DMS153 treated with DMSO at 0.1 percent for 48 hours (cell line): Measurements from ENCODE around the gene SND1.

Experiments used
- DNase-seq: peaks from one replicate; lab custom pipeline; 2025; ENCODE audit not compliant: unreplicated experiment; lab: John Stamatoyannopoulos, UW

The SND1 gene

DNA sequence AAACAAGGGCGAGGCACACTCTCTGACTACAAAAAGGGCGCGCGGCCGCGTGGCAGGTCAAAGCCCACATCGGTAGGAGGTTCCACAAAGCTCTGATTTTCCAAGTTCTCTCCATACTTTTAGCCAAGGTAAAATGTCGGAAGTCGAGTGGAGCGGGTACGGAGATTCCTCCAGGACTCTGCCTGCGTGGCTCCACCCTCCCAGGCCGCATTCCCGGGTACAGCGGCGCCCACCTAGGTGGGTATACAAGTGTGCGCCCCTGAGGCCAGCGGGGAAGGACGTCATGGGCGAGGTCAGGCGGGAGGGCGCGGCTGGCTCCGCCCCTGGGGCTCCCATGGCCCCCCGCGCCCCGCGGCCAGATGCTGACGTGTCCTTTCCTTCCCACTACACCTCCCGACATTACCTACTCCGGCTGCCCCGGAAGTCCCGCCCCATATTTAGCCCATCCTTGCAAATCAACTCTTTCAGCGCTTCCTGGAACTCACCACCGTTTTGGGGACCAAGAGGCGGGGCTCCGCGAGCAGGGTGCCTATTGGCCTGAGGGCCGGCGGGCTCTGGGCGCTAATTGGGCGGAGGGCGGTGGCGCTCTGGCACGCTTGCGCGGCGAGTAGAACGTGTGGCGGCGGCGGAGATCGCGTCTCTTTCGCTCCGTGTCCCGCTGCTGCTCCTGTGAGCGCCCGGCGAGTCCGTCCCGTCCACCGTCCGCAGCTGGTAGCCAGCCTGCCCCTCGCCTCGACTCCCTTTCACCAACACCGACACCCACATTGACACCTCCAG is at the start of gene SND1:
Gene SND1, plus strand, starts transcription at position 639 of the 777 bp plus-strand sequence. CDS start 180 bp downstream, outside the sequence.
- DNase-seq = peak; percentile 96

GRCh38 chr7:127608446-127608845 is 43.5 kb upstream of the SND1 start:
- DNase-seq = no peak

- no peak for DNase-seq
Observed at GRCh38 chr7:127609297-127609696, 42.7 kb upstream of the SND1 start.

- DNase-seq = no peak
Observed at GRCh38 chr7:127612263-127612662, 39.7 kb upstream of the SND1 start.

DNA sequence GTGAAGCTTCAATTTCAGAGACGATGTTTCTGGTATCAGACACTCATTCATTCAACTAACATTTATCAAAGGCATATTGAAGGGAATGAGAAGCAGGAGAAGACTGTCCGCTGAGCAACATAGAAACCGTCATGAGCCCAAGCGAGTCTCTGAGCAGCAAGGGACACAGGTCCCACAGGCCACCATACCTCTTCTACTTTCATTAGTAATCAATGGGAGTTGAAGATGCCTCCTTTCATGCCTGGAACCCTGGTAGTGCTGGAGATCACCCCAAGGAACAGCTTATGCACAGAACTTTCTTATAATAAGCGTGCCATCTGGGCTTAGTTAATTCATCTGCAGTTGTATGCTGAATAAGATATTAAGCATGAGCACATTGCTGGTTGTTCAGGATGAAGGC is 35.3 kb upstream of the SND1 start:
- no peak for DNase-seq

DNA sequence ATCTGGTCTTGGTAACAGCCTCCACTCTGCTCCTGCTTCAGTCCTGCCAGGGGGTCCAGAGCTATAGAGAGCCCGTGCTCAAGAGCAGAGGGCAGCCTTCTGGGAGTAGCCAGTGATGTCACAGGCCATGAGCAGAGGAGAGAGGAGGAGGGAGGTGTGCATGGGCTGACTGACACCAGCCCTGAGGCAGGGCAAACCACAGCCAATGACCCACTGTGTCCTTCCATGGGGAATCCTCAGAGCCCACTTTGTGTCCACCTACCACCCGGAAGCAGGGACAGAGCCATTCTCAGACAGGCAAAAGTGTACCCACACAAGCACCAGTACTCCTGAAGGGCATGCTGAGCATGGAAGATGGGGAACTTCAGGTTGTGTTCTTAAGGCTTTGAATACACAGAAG is 34.0 kb upstream of the SND1 start, which contains the start of gene PAX4:
Gene PAX4, minus strand, starts transcription at position 101 of the 400 bp plus-strand sequence. CDS start 2,214 bp downstream, outside the sequence.
- no peak for DNase-seq

DNA sequence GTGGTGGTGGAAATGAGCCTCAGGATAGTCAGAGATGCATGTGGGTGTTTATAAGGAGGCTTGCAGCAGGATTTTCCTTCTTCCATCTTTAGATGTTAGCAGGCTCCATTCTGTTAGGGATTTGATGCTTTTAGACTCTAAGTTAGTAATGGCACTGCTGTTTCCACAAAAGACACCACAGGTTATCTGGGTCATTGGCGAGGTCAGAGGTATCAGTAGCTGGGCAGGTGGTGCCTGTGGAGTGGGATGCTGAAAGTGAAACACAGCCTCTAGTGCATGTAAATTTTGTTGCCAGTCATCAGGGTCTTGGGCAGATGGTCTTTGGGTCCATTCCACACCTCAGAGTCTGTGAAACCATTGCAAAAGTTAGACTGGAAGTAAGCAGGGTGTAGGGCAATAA is 33.2 kb upstream of the SND1 start:
- no peak for DNase-seq

DNA sequence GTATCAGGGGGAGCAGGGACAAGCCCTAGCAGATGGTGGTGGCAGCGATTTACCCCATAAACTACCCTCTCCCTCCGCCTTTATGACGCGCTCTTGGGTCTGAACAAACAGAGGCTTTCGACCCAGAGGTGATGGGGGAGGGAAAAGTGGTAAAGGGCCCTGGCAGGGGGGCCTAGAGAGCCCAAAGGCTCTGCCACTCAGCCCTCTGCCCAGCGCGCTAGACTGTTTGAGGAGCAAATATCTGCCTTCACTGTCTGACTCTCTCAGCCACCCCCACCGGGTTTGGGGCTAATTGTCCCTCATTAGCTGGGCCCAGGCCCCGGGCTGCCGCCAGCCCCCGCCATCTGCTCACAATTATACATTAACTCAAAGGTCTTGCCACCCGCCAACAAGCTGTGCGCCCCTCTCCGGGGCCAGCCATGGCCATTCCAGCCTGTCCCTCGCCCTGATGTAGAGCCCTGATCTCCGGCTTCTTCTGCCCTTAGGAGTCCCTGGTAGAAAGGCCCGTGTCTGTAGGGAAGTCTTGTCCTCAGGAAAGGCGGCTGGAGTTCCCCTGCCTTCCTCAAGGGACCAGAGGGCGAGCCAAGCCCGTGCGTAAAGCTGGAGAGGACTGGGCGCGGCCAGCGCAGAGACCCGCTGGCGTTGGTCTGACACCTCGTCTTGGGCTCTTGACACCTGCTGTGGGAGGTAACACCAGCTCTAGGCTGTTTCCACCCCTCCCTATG is 32.2 kb upstream of the SND1 start:
- DNase-seq = no peak

GRCh38 chr7:127620406-127621233 is 31.4 kb upstream of the SND1 start:
- no peak for DNase-seq

DNA sequence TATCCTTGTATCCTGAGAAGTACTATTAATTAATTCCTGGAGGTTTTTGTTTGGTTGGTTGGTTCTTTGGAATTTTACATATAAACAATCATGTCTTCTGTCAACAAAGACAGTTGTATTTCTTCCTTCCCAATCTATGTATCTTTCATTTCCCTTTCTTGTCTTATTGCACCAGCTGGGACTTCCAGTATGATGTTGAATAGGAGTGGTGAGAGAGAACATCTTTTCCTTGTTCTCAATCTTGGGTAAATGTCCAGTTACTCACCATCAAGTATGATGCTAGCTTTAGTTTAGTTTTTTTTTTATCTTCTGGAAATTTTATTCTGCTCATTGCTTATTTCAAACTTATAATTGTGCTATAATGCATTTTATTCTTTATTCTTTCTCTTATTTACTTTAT is 26.7 kb upstream of the SND1 start:
- no peak for DNase-seq

DNA sequence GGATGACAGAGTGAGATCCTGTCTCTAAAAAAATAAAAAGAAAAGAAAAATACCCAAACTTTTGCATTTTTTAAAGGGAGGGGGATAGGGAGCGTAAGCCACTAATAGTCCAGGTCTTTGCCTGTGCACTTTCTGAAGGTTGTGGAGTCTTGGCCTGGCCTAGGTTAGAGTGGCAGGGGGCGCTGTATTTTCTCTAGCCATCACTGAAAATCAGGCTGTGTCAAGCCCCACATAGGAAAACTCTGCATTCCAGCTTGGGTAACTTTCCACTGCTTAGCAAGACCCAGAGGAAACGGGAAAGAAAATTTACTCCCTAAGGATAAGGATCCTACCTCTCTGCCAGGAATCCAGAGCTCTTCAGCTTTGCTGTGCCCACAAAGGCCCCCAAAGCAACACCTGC is 23.5 kb upstream of the SND1 start:
- no peak for DNase-seq

- DNase-seq = no peak
Observed at GRCh38 chr7:127629268-127629854, 22.6 kb upstream of the SND1 start.

DNA sequence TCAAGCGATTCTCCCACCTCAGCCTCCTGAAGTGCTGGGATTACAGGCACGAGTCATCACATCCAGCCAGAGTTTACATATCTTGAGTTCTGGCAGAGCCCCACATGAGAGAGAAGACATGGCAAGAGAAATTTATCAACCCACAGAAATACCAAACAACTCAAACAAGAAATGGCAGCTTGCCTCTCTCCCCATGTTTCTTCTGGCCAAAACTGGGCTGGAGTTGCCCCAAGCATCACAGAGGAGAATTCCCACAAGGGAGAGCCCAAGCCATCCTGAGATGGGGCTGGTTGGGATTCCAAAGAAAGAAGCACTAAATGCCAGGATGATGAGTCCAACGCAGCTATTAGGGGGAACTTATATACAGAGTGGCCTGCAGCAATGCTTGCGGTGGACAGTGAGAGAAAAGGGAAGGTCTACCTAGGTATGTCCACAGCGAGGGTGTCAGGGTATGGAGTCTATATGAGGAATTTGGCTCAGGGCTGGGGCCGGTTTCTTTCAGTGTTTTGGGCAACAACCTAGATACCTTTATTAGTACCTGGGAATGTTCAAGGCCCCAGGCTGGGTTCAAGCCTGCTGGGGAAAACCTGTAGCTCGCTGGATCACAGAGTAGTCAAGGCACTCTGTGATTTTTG is 19.6 kb upstream of the SND1 start:
- DNase-seq = no peak

DNA sequence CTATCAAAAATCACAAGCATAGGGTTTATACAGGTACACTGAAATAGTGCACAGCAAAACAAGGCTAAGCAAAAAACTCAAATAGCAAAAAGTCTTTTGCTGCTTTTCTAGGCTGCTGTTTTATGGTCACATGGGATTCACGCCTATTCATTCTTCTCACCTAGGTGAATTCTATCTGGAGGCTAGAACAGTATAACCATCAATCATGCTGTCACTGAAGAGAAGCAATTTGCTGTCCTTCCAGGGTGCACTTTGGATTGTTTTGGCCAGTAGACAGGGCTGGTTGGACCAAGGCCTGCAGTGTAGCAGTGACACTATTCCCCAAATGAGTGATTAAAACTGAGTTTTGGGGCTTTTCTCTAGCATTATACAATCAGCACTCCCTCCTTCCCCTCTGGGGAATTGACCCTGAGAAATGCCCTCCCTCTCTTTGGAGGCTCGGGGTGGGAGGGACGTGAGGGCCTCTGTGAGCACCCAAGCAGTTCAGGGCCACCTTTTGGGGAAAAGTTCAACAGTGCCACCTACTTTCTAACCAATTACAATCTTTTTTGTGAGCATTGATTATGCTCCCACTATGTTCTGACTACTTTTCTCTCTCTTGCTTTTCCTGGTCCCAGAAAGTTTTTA is 16.2 kb upstream of the SND1 start:
- DNase-seq = no peak

GRCh38 chr7:127638197-127638596 is 13.8 kb upstream of the SND1 start:
- DNase-seq = no peak

DNA sequence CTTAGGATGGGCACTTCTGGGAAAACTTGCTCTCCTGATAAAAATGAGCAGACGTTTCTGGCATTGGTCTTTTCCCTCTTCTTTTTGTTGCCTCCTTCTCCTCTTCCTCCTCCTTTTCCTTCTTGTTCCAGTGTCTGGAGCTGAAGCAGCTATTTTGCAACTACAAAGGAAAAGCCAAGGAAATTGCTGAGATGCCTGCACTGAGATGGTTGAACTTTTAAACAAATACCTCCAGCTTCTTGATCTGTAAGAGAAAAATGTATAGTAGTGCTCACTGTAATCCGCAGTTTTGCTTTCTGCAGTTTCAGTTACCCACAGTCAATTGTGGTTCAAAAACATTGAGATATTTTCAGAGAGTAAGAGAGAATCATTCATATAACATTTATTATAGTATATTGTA is 7.5 kb upstream of the SND1 start:
- DNase-seq = no peak

GRCh38 chr7:127647636-127648035 is 4.4 kb upstream of the SND1 start:
- DNase-seq = no peak

- no peak for DNase-seq
Observed at GRCh38 chr7:127648986-127649385, 3.0 kb upstream of the SND1 start.

GRCh38 chr7:127650847-127651555 is 993 bp upstream of the SND1 start:
- peak; percentile 49 for DNase-seq
